SK-N-MC (cell line): ENCODE data around the gene LRP6.

Experiments
- EZH2 ChIP-seq: fragments of 200-600 bp; sonication (generic); IDR thresholded peaks from one replicate; pipeline ENCODE4 v1.6.1; 2017; ENCODE audit warnings: antibody characterized with exemption
- FOXP2 ChIP-seq: optimal IDR thresholded peaks from 2 replicates; pipeline ENCODE3; 2011; ENCODE audit warnings: mild to moderate bottlenecking, moderate library complexity; ENCODE audit not compliant: insufficient read depth; ENCODE audit errors: extremely low read length, control extremely low read depth
- POLR2AphosphoS5 ChIP-seq: IDR thresholded peaks from 2 replicates; pipeline ENCODE4 v1.6.1; 2012; ENCODE audit warnings: mild to moderate bottlenecking, low read depth, low read length, borderline replicate concordance

GRCh38 chr12:12116677-12117076 is 150.2 kb downstream of the LRP6 start:
- TF ChIP-seq POLR2AphosphoS5 (no peak), EZH2 (no peak), FOXP2 (no peak)
